HG03108 (cell line): ENCODE results near the gene LDLR.
"Not testable (repeated sequence)": the region's sequence is repeated elsewhere in the genome, so short reads cannot be mapped to it uniquely, and the experiment has no call there.

ENCODE experiments used
- ATAC-seq: cut with Tn5 transposase; IDR thresholded peaks from one replicate; pipeline ENCODE4 v1.9.1; 2021; ENCODE audit warnings: moderate library complexity; ENCODE audit not compliant: unreplicated experiment

The LDLR gene

GRCh38 chr19:11070123-11070522, 19.1 kb upstream of the LDLR start:
- no peak for ATAC-seq

GRCh38 chr19:11073568-11073967, 15.7 kb upstream of the LDLR start:
- ATAC-seq = no peak

GRCh38 chr19:11076792-11077191, 12.5 kb upstream of the LDLR start:
- ATAC-seq = not testable (repeated sequence)

GRCh38 chr19:11078893-11079292, 10.4 kb upstream of the LDLR start:
- no peak for ATAC-seq

GRCh38 chr19:11079999-11080398, 9.3 kb upstream of the LDLR start:
- no peak for ATAC-seq

- no peak for ATAC-seq
Observed at GRCh38 chr19:11087870-11088505, 1.3 kb upstream of the LDLR start.

DNA sequence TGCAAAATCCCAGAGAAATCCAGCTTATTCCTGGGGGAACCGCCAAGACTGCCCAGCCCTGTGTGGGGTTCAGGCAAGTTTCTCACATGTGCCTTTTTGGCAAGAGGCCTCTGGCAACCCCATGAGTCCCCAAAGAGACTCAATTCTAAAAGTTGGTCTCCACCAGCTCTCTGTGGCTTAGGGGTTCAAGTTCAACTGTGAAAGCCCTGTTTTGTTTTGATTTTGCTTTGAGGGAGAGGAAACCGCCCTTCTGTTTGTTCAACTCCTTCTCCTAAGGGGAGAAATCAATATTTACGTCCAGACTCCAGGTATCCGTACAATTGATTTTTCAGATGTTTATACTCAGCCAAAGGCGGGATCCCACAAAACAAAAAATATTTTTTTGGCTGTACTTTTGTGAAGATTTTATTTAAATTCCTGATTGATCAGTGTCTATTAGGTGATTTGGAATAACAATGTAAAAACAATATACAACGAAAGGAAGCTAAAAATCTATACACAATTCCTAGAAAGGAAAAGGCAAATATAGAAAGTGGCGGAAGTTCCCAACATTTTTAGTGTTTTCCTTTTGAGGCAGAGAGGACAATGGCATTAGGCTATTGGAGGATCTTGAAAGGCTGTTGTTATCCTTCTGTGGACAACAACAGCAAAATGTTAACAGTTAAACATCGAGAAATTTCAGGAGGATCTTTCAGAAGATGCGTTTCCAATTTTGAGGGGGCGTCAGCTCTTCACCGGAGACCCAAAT, 583 bp upstream of the LDLR start:
- no peak for ATAC-seq

DNA sequence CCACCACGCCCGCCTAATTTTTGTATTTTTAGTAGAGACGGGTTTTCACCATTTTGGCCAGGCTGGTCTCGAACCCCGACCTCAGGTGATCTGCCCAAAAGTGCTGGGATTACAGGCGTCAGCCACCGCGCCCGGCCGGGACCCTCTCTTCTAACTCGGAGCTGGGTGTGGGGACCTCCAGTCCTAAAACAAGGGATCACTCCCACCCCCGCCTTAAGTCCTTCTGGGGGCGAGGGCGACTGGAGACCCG, 676 bp downstream of the LDLR start:
- not testable (repeated sequence) for ATAC-seq

- ATAC-seq = peak; percentile 57
Observed at GRCh38 chr19:11090264-11090996, 1.2 kb downstream of the LDLR start.

GRCh38 chr19:11090997-11091702, 1.9 kb downstream of the LDLR start:
- no peak for ATAC-seq

- ATAC-seq = no peak
Observed at GRCh38 chr19:11091703-11092153, 2.5 kb downstream of the LDLR start.

- no peak for ATAC-seq
Observed at GRCh38 chr19:11092181-11092538, 2.9 kb downstream of the LDLR start.

GRCh38 chr19:11093689-11094238, 4.5 kb downstream of the LDLR start:
- no peak for ATAC-seq

GRCh38 chr19:11094520-11094894, 5.2 kb downstream of the LDLR start:
- no peak for ATAC-seq

- peak; percentile 35 for ATAC-seq
Observed at GRCh38 chr19:11096210-11096841, 7.1 kb downstream of the LDLR start.

- ATAC-seq = not testable (repeated sequence)
Observed at GRCh38 chr19:11097367-11097766, 8.1 kb downstream of the LDLR start.

DNA sequence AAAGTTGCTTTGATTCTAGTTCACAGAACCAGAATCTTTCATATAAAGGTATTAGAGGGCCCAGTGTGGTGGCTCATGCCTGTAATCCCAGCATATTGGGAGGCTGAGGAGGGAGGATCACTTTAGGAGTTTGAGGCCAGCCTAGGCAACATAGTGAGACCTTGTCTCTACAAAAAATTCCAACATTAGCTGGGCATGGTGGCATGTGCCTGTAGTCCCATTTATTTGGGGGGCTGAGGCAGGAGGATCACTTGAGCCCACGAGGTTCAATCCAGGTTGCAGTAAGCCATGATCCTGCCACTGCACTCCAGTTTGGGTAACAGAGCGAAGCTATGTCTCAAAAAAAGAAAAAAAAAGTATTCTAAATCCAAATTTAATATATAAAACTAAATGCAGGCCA, 9.1 kb downstream of the LDLR start:
- no peak for ATAC-seq

DNA sequence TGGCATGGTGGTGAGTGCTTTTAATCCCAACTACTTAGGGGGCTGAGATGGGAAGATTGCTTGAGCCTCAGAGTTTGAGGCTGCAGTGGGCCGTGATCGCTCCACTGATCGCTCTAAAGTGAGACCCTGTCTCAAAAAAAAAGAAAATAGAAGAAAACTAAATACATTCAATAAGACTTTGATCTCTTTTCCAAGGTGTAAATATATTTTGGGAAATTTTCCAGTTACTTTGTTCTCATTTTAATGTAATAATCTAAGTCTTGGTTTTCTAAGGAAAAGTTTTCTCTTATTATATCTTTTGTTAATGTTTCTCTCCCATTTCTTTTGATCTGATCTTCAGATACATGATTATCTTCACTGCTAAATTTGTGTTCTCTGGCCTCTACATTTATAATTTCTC, 9.6 kb downstream of the LDLR start:
- ATAC-seq = no peak

- ATAC-seq = no peak
Observed at GRCh38 chr19:11100049-11100448, 10.8 kb downstream of the LDLR start.

GRCh38 chr19:11101057-11101456, 11.8 kb downstream of the LDLR start:
- no peak for ATAC-seq

- ATAC-seq = no peak
Observed at GRCh38 chr19:11102944-11103343, 13.7 kb downstream of the LDLR start.
